GM19463 (cell line): ENCODE data around the gene LGALS8.
"Not testable (repeated sequence)": the region's sequence is repeated elsewhere in the genome, so short reads cannot be mapped to it uniquely, and the experiment has no call there.

Experiments used
- ATAC-seq: cut with Tn5 transposase; IDR thresholded peaks from one replicate; pipeline ENCODE4 v1.9.1; 2021; ENCODE audit warnings: mild to moderate bottlenecking, moderate library complexity; ENCODE audit not compliant: unreplicated experiment

The LGALS8 gene

GRCh38 chr1:236536540-236536939 is 12.8 kb downstream of the LGALS8 start:
- ATAC-seq: no peak

GRCh38 chr1:236540813-236541465 is 17.2 kb downstream of the LGALS8 start:
- no peak for ATAC-seq

- ATAC-seq: no peak
Observed at GRCh38 chr1:236541710-236542109, 17.9 kb downstream of the LGALS8 start.

- ATAC-seq: no peak
Observed at GRCh38 chr1:236543065-236543669, 19.4 kb downstream of the LGALS8 start.

GRCh38 chr1:236545621-236546169 is 21.9 kb downstream of the LGALS8 start:
- ATAC-seq: no peak

- no peak for ATAC-seq
Observed at GRCh38 chr1:236548452-236548851, 24.7 kb downstream of the LGALS8 start.

GRCh38 chr1:236550961-236551851 is 27.4 kb downstream of the LGALS8 start:
- no peak for ATAC-seq

- ATAC-seq: no peak
Observed at GRCh38 chr1:236552096-236552495, 28.3 kb downstream of the LGALS8 start.

GRCh38 chr1:236552901-236553300 is 29.1 kb downstream of the LGALS8 start:
- ATAC-seq: no peak

GRCh38 chr1:236553370-236553769 is 29.6 kb downstream of the LGALS8 start:
- ATAC-seq: no peak

GRCh38 chr1:236556606-236557005 is 32.8 kb downstream of the LGALS8 start:
- ATAC-seq: no peak

GRCh38 chr1:236558081-236558480 is 34.3 kb downstream of the LGALS8 start:
- ATAC-seq: no peak

- ATAC-seq: no peak
Observed at GRCh38 chr1:236558846-236559245, 35.1 kb downstream of the LGALS8 start.

GRCh38 chr1:236560213-236560771 is 36.5 kb downstream of the LGALS8 start:
- no peak for ATAC-seq

GRCh38 chr1:236561976-236562375 is 38.2 kb downstream of the LGALS8 start:
- no peak for ATAC-seq

GRCh38 chr1:236565530-236565929 is 41.7 kb downstream of the LGALS8 start:
- ATAC-seq: no peak

GRCh38 chr1:236568285-236568894 is 44.6 kb downstream of the LGALS8 start:
- ATAC-seq: no peak

- ATAC-seq: no peak
Observed at GRCh38 chr1:236575523-236575922, 51.7 kb downstream of the LGALS8 start.

GRCh38 chr1:236576004-236576403 is 52.2 kb downstream of the LGALS8 start:
- ATAC-seq: no peak

- not testable (repeated sequence) for ATAC-seq
Observed at GRCh38 chr1:236577041-236577440, 53.3 kb downstream of the LGALS8 start.

- no peak for ATAC-seq
Observed at GRCh38 chr1:236578661-236579060, 54.9 kb downstream of the LGALS8 start.
